Left cardiac atrium (tissue), 4 donors: Measurements from ENCODE around the gene ILF2. TPM values are rescaled to one million over a fixed set of nuclear protein-coding genes. Genes with fewer than 3 reads are reported as not detected.
A peak's percentile ranks its signal among the peaks of the same experiment; 100 is the strongest.
"Not testable (repeated sequence)": the region's sequence is repeated elsewhere in the genome, so short reads cannot be mapped to it uniquely, and the experiment has no call there.

ENCODE experiments used
- ATAC-seq, 2 donors: fragments of 200-7000 bp; cut with Tn5 transposase; one replicate each; pipeline ENCODE4 v1.9.1; 2020; ENCODE audit warnings: mild to moderate bottlenecking in 2 of 2, moderate library complexity in 2 of 2
- DNase-seq: peaks from one replicate; pipeline ENCODE4 v3.0.0-alpha.2; 2020
- intact Hi-C, 2 donors: fragments of 100-400 bp; cut with DNase I; formaldehyde crosslinking; loops; one replicate each; pipeline versions ENCODE4 v1.14.1 to v1.15.1; 2022 to 2023
- total RNA-seq, 2 donors: library from RNA; stranded (reverse); fragmentation: NEBNext Ultra II Directional; extraction: Animal tissue kit (Norgen Biotek cat#: 25700); gene quantifications; one replicate each; pipeline ENCODE4 v1.2.1, GENCODE V29; 2021
- donor health status: DM: no; HTN: yes; CAD: no.
- donor health status: DM: no; HTN: yes; CAD: no; lungs with severe emphysema.
- donor health status: DM: yes; HTN: yes; CAD: no.
- donor health status: Dilated cardiomyopathy.

ILF2 gene
- total RNA-seq, 2 donors from 2014 or later: 63.7 to 91.7 TPM

GRCh38 chr1:153659175-153659534, 11.6 kb downstream of the ILF2 start:
- no peak for ATAC-seq
- no peak for DNase-seq
- intact Hi-C loops: no loop called here

- intact Hi-C loops: no loop called here
- peak; percentile 98 for ATAC-seq
- DNase-seq: peak; percentile 94
Observed at GRCh38 chr1:153658400-153659174, 12.2 kb downstream of the ILF2 start, which contains the start of gene SNAPIN. SNAPIN (plus strand) TSS chr1:153658703; CDS start chr1:153658744, 41 bp downstream.

- DNase-seq (no peak), ATAC-seq (no peak)
- intact Hi-C loops: no loop called here
Observed at GRCh38 chr1:153655333-153655732, 15.5 kb downstream of the ILF2 start.

GRCh38 chr1:153652805-153653500, 17.8 kb downstream of the ILF2 start:
- DNase-seq: no peak
- intact Hi-C loops: no loop called here
- peak in 1 of 2 donors; percentile 36 for ATAC-seq

- DNase-seq (no peak), ATAC-seq (no peak)
- intact Hi-C loops: no loop called here
Observed at GRCh38 chr1:153651771-153652170, 19.0 kb downstream of the ILF2 start.

- ATAC-seq: peak; percentile 58 to 75
- intact Hi-C loops: no loop called here
- no peak for DNase-seq
Observed at GRCh38 chr1:153649863-153650235, 20.9 kb downstream of the ILF2 start.

GRCh38 chr1:153649137-153649862, 21.5 kb downstream of the ILF2 start:
- intact Hi-C loops: no loop called here
- no peak for DNase-seq
- ATAC-seq: peak in 1 of 2 donors; percentile 2

- DNase-seq (no peak), ATAC-seq (peak in 1 of 2 donors; percentile 3)
- intact Hi-C loops: no loop called here
Observed at GRCh38 chr1:153648000-153648643, 22.7 kb downstream of the ILF2 start.

- peak in 1 of 2 donors; percentile 7 for ATAC-seq
- intact Hi-C loops: no loop called here
- no peak for DNase-seq
Observed at GRCh38 chr1:153647346-153647714, 23.5 kb downstream of the ILF2 start.

- intact Hi-C loops: no loop called here
- peak in 1 of 2 donors; percentile 3 for ATAC-seq
Observed at GRCh38 chr1:153646672-153647345, 24.0 kb downstream of the ILF2 start.

GRCh38 chr1:153643816-153644215, 27.0 kb downstream of the ILF2 start:
- intact Hi-C loops: no loop called here
- ATAC-seq: no peak
- DNase-seq: no peak

More at GRCh38 chr1:153646672-153647345, 24.0 kb downstream of the ILF2 start:
- no peak for DNase-seq

- ATAC-seq (no peak), DNase-seq (no peak)
- intact Hi-C loops: no loop called here
Observed at GRCh38 chr1:153643100-153643499, 27.7 kb downstream of the ILF2 start.

GRCh38 chr1:153642161-153642560, 28.6 kb downstream of the ILF2 start:
- no peak for DNase-seq
- intact Hi-C loops: no loop called here
- peak; percentile 14 to 42 for ATAC-seq

GRCh38 chr1:153640861-153641260, 29.9 kb downstream of the ILF2 start:
- DNase-seq: no peak
- no peak for ATAC-seq
- intact Hi-C loops: no loop called here

GRCh38 chr1:153640213-153640612, 30.6 kb downstream of the ILF2 start:
- ATAC-seq, intact Hi-C loops, DNase-seq: not testable (repeated sequence)

- DNase-seq (no peak), ATAC-seq (peak; percentile 39 to 47)
- intact Hi-C loops: no loop called here
Observed at GRCh38 chr1:153639280-153639679, 31.5 kb downstream of the ILF2 start.

GRCh38 chr1:153638261-153638660, 32.5 kb downstream of the ILF2 start:
- no peak for DNase-seq
- intact Hi-C loops: no loop called here
- no peak for ATAC-seq

- no peak for ATAC-seq
Observed at GRCh38 chr1:153636312-153636711, 34.5 kb downstream of the ILF2 start.

GRCh38 chr1:153635872-153636271, 34.9 kb downstream of the ILF2 start:
- intact Hi-C loops: no loop called here
- ATAC-seq (no peak), DNase-seq (no peak)

More at GRCh38 chr1:153636312-153636711, 34.5 kb downstream of the ILF2 start:
- DNase-seq: peak; percentile 11
- intact Hi-C loops: no loop called here
